ENCODE measurements around the gene RNU11.
"Not testable (repeated sequence)": the region's sequence is repeated elsewhere in the genome, so short reads cannot be mapped to it uniquely, and the experiment has no call there.

Gene RNU11

DNA sequence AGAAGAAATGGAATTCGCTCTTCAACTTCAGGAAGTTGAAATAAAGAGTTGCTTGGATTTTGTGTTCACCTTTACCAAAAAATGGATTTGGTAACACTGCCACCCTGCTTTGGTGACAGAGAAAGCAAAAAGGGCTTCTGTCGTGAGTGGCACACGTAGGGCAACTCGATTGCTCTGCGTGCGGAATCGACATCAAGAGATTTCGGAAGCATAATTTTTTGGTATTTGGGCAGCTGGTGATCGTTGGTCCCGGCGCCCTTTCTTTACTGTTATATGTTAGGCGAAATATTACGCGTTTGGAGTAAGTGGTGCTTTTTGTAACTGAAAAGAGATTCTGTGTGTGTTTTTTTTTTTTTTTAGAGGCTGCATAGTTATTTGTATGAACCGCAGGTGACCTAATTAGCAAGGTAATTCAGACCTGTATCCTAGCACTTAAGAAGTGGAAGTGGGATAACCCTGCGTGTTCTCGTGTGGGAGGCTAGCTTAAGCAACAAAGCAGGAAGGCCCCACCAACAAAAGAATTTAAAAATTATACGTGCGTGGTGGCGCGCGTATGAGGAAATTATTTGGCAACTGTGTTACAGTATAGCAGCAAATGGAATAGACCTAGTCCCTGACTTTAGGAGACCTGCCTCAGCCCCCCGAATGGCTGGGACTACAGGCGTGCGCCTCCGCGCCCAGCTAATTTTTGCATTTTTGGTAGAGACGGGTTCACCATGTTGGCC, at the start of gene RNU11:
Gene RNU11 (plus strand): TSS at position 127 of the 725 bp plus-strand sequence.
- DNase-seq, result peak; percentile 99

- DNase-seq, result no peak
Measured at GRCh38 chr1:28601696-28602095, 46.7 kb upstream of the RNU11 start.

DNA sequence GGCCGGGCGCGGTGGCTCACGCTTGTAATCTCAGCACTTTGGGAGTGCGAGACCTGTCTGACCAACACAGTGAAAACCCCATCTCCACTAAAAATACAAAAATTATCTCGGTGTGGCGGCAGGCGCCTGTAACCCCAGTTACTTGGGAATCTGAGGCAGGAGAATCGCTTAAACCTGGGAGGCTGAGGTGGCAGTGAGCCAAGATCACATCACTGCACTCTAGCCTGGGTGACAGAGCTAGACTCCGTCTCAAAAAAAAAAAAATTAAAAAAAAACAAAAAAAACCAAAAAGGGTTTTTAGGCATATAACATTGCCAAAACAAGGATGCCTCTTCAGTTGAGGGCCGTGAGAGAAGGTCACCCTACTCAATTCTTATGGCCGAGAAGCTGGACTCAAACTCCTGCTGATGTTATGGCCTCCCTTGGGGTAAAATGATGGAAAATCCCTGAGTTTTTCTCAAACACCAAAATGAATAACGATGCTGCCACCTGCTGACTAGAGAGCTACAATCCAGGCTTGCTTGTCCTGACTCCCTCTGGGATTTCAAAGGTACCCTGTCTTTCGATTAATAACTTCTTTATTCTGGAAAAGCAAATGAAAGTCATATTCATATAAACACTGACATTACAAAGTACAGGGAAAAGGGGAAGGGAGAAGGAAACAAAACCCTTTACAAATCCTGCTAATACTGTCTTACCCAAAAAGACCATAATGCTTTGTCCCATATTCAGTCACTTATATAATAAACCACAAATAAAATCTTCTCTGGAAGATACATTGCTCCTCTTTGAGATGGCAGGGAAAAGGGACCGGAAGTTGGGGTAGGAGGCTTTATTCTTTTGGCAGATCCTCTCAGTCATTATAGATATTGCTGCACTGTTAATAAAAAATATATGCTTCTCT, 45.6 kb upstream of the RNU11 start:
- DNase-seq, result peak; percentile 87

- DNase-seq, result no peak
Measured at GRCh38 chr1:28604411-28604810, 44.0 kb upstream of the RNU11 start.

- DNase-seq, result no peak
Measured at GRCh38 chr1:28604962-28605361, 43.4 kb upstream of the RNU11 start.

- no peak for DNase-seq
Measured at GRCh38 chr1:28606771-28607170, 41.6 kb upstream of the RNU11 start.

DNA sequence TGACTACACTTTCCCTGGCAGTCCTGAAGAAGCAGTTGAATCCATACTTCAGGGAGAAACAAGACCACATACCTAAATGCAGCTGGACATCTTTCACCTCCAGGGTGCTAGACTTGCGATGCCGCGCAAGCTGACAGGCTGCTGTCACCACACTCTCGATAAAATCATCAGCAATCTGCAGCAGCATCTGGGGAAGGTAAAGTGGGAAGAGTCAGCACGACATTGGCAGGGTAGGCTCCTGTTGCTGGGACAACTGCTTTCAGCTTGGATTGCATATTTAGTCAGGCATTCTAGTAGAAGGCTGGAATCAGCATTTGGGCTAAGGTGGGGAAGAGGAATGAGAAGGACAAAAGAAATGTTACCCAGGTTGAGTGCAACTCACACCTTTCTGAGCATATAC, 35.2 kb upstream of the RNU11 start:
- no peak for DNase-seq

- no peak for DNase-seq
Measured at GRCh38 chr1:28631713-28632112, 16.7 kb upstream of the RNU11 start.

- no peak for DNase-seq
Measured at GRCh38 chr1:28632560-28632959, 15.8 kb upstream of the RNU11 start.

- peak; percentile 30 for DNase-seq
Measured at GRCh38 chr1:28640766-28641165, 7.6 kb upstream of the RNU11 start.

DNA sequence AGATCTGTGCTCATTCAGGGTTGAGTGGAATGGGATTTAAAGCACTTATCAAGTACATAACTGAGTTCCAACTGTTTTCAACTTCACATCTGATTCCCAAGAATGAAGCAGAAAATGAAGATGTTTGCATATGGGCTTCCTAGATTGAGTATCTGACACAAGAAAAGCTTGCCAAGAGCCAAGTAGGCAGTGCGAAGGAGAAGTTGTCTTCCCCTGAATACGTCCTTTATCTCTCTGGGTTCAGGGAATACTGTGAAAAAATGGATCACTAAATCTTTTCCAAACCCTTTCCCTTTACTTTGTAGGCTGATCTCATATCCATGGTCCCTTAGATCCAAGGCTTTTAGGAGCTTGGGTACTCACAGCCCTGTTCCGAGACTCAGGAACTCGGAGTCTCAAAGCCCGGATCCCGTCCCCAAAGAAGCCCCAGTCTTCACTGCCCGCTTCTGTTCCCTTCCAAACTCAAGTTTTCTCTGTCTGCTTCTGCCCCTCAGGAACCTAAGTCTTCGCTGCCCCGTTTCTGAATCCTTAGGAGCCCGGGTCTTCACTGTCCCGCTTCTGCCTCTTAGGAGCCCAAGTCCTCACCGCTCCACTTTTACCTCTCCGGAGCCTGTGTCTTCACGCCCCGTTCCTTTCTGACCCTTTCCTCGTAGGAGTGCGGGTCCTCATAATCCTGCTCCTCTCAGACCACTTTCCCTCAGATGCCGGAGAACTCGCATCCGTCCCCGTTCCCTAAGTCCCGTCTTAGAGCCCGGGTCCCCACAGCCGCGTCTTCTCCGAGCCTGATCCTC, 6.1 kb upstream of the RNU11 start:
- DNase-seq, result no peak

GRCh38 chr1:28642847-28643635, 5.4 kb upstream of the RNU11 start, which contains the start of gene TAF12:
Gene TAF12, minus strand, starts transcription at chr1:28643067. Its CDS starts 20,986 bp downstream, at chr1:28622081.
- peak; percentile 96 for DNase-seq

DNA sequence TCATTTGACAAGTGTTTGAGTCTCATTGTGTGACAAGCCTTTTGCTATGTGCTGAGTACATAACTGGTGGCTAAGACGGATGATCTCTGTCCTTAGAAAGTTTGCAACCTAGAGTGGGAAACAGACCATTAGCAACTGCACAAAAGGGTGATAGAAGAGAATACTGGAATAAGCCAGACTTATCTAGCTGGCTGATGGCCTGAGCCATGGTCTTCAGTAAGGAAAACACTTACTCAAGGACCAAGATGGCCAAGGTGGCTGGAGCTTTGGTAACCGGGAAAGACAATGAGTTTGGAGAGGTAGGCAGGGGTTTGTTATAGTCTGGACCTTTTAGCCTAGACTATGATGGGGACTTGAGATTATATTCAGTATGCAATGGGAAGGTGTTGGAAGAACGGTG, 3.9 kb upstream of the RNU11 start:
- no peak for DNase-seq

DNA sequence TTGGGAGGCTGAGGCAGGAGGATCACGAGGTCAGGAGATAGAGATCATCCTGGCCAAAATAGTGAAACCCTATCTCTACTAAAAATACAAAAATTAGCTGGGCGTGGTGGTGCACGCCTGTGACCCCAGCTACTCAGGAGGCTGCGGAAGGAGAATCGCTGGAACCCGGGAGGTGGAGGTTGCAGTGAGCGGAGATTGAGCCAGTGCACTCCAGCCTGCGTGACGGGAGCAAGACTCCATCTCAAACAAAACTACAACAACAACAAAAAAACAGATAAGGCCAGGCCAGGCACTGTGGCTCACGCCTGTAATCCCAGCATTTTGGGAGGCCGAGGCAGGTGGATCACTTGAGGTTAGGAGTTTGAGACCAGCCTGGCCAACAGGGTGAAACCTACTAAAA, 3.0 kb upstream of the RNU11 start:
- not testable (repeated sequence) for DNase-seq

GRCh38 chr1:28646040-28646439, 2.4 kb upstream of the RNU11 start:
- DNase-seq, result no peak

GRCh38 chr1:28648008-28648473, 359 bp upstream of the RNU11 start:
- DNase-seq, result peak; percentile 97

DNA sequence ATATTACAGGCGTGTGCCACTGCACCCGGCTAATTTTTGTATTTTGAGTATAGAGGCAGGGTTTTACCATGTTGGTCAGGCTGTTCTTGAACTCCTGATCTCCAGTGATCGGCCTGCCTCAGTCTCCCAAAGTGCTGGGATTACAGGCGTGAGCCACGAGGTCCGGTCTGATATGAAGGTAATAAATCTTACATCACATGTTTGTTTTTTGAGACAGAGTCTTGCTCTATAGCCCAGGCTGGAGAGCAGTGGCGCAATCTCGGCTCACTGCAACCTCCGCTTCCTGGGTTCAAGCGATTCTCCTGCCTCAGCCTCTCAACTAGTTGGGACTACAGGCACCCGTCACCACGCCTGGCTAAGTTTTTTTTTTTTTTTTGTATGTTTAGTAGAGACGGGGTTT, 4.7 kb downstream of the RNU11 start:
- DNase-seq, result not testable (repeated sequence)

DNA sequence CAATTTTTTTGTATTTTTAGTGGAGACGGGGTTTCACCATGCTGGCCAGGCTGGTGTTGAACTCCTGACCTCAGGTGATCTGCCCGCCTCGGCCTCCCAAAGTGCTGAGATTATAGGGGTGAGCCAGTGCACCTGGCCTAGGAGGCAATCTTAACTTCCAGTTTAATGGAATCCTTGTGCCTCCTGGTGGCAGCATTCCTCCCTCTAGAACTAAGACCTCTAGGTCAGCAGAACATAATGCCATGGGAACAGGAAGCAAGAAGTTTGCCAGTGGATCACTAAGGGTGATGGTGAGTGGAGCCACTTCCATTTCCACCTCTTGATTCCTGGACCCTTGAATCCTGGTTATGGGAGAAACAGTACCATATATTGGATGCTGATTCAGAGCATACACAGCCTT, 5.5 kb downstream of the RNU11 start:
- not testable (repeated sequence) for DNase-seq

- DNase-seq, result not testable (repeated sequence)
Measured at GRCh38 chr1:28655448-28656311, 7.3 kb downstream of the RNU11 start.

GRCh38 chr1:28656335-28656734, 7.9 kb downstream of the RNU11 start:
- no peak for DNase-seq

DNA sequence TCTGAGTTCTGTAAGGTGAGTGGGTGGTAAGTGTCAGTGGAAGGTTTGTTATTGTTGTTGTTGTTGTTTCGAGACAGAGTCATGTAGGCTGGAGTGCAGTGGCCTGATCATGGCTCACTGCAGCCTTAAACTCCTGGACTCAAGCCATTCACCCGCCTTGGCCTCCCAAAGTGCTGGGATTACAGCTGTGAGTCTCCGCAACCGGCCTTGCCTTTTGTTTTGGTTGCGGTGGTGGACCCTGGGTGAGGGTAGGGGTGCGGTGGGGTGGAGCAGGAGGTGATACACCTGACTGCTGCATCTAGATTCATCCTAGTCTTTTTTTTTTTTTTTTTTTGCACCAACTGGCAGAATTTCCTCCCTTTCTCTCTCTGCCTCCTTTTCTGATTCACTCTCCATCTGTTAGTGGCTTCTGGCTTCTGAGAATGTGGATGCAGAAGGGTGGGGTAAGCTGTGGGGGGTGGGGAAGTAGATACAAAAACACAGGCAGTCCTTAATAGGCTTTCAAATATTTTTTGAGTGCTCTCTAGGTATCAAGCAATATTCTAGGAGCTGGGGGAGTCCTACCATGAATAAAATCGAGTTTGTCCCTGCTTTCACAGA, 15.6 kb downstream of the RNU11 start:
- peak; percentile 86 for DNase-seq

Measured in NCI-H2171 treated with DMSO at 0.1 percent for 48 hours (cell line).